Measurements from ENCODE around the gene MYL1. TPM values are rescaled to one million over a fixed set of nuclear protein-coding genes. Genes with fewer than 3 reads are reported as not detected.

The MYL1 gene
- total RNA-seq, 1 donor from 2014 or later: not detected

DNA sequence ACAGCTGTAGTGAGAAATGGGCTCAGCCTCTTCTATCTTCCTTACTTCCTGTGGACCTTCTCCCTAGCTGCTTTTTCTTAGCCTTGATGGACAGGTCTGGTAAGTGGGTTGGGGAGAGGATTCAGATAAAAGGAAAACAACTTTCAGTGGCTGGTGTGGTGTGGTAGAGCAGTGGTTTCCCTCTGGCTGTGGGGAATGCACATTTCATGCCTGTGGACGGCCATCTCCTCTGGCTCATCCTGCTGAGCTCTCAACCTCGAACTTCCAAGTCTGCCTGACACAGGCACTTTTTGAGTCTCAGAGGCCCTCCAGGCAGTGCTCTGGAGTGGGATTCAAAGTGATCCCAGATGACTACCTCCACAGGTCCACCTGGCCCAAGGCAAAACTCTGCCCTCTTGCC, 51.1 kb downstream of the MYL1 start:
- H3K4me1 Mint-ChIP-seq (ENCODE audit: unreplicated experiment): no peaks in the 10 kb centered on the region
- TF ChIP-seq CTCF (IDR thresholded peaks at IDR 0.05; ENCODE audit: unreplicated experiment): no peak
- H3K36me3 Mint-ChIP-seq (ENCODE audit: low read depth, unreplicated experiment): no peaks in the 10 kb centered on the region
- no peak overlapping the region for H3K4me3 Mint-ChIP-seq (ENCODE audit: unreplicated experiment)
- DNase-seq (ENCODE audit: low spot score): no peak
- no peaks in the 10 kb centered on the region for H3K27me3 Mint-ChIP-seq (ENCODE audit: unreplicated experiment)
- H3K27ac Mint-ChIP-seq (ENCODE audit: unreplicated experiment): no peak overlapping the region
- no peaks in the 10 kb centered on the region for H3K9me3 Mint-ChIP-seq (ENCODE audit: unreplicated experiment)

GRCh38 chr2:210262036-210262435, 52.9 kb downstream of the MYL1 start:
- TF ChIP-seq CTCF (IDR thresholded peaks at IDR 0.05; ENCODE audit: unreplicated experiment): no peak
- Mint-ChIP-seq H3K9me3 (ENCODE audit: unreplicated experiment) (no peaks in the 10 kb centered on the region), H3K27me3 (ENCODE audit: unreplicated experiment) (no peaks in the 10 kb centered on the region), H3K4me1 (ENCODE audit: unreplicated experiment) (no peaks in the 10 kb centered on the region), H3K4me3 (ENCODE audit: unreplicated experiment) (no peak overlapping the region), H3K27ac (ENCODE audit: unreplicated experiment) (no peak overlapping the region), H3K36me3 (ENCODE audit: low read depth, unreplicated experiment) (no peaks in the 10 kb centered on the region)
- no peak for DNase-seq (ENCODE audit: low spot score)

- no peak for TF ChIP-seq CTCF (IDR thresholded peaks at IDR 0.05; ENCODE audit: unreplicated experiment)
- Mint-ChIP-seq H3K4me3 (ENCODE audit: unreplicated experiment) (no peak overlapping the region), H3K27me3 (ENCODE audit: unreplicated experiment) (no peaks in the 10 kb centered on the region), H3K4me1 (ENCODE audit: unreplicated experiment) (no peaks in the 10 kb centered on the region), H3K9me3 (ENCODE audit: unreplicated experiment) (no peaks in the 10 kb centered on the region), H3K36me3 (ENCODE audit: low read depth, unreplicated experiment) (no peaks in the 10 kb centered on the region), H3K27ac (ENCODE audit: unreplicated experiment) (no peak overlapping the region)
- no peak for DNase-seq (ENCODE audit: low spot score)
These were observed 55.3 kb downstream of the MYL1 start for GRCh38 chr2:210259687-210260086.

GRCh38 chr2:210252699-210253606, 62.0 kb downstream of the MYL1 start:
- no peak for DNase-seq (ENCODE audit: low spot score)
- Mint-ChIP-seq H3K4me3 (ENCODE audit: unreplicated experiment) (no peak overlapping the region), H3K27ac (ENCODE audit: unreplicated experiment) (no peak overlapping the region), H3K36me3 (ENCODE audit: low read depth, unreplicated experiment) (no peaks in the 10 kb centered on the region), H3K27me3 (ENCODE audit: unreplicated experiment) (no peaks in the 10 kb centered on the region), H3K4me1 (ENCODE audit: unreplicated experiment) (no peaks in the 10 kb centered on the region), H3K9me3 (ENCODE audit: unreplicated experiment) (no peaks in the 10 kb centered on the region)
- no peak for TF ChIP-seq CTCF (IDR thresholded peaks at IDR 0.05; ENCODE audit: unreplicated experiment)

DNA sequence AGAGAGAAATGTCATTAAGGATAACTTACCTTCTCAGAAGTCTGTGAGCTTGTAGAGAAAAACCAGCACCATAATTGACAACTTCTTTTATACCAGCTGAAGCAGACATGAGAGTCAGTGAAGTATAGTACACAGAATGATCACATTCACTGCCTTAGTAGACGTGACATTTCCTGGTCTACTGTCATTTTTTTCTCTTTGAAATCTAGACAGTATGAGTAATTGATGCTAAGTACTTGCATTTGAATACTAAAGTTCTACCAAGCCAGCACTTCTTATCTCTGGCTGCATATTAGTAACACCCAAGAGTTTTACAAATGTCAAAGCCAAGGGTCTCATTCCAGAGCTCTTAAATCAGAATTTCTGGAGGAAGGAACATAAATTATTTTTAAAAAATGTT, 64.4 kb downstream of the MYL1 start:
- Mint-ChIP-seq H3K4me1 (ENCODE audit: unreplicated experiment) (no peaks in the 10 kb centered on the region), H3K27ac (ENCODE audit: unreplicated experiment) (no peak overlapping the region), H3K9me3 (ENCODE audit: unreplicated experiment) (no peaks in the 10 kb centered on the region), H3K27me3 (ENCODE audit: unreplicated experiment) (no peaks in the 10 kb centered on the region), H3K36me3 (ENCODE audit: low read depth, unreplicated experiment) (no peaks in the 10 kb centered on the region), H3K4me3 (ENCODE audit: unreplicated experiment) (no peak overlapping the region)
- no peak for TF ChIP-seq CTCF (IDR thresholded peaks at IDR 0.05; ENCODE audit: unreplicated experiment)
- no peak for DNase-seq (ENCODE audit: low spot score)
